ENCODE data around the gene VPREB1.

GRCh38 chr22:22241554-22241898, 3.1 kb upstream of the VPREB1 start:
- TF ChIP-seq CTCF (IDR thresholded peaks at IDR 0.05; ENCODE audit: insufficient read depth, low read depth, low read length) (no peak), EZH2 (IDR thresholded peaks at IDR 0.05; ENCODE audit: insufficient read depth, low read length) (no peak)
